ENCODE results near the gene ZNF385B. TPM values are rescaled to one million over a fixed set of nuclear protein-coding genes. Genes with fewer than 3 reads are reported as not detected.

ZNF385B gene
- total and polyA plus RNA-seq, 10 of the 15 experiments (the other 5 are each of a cell fraction or from before 2014, with no cell fraction given), result not detected

GRCh38 chr2:179636995-179637394 lies 224.4 kb downstream of the ZNF385B start:
- WGBS (ENCODE audit: insufficient coverage, insufficient replicate concordance, low lambda C conversion rate, missing lambda C conversion rate), result 3% methylated on average over 2 of the region's 2 CpGs
- Histone ChIP-seq H3K36me3 (ENCODE audit: control insufficient read depth in 2 of 2, insufficient read depth in 2 of 2, low read length in 1 of 2) (no peaks in the 10 kb centered on the region), H3K27ac (ENCODE audit: control insufficient read depth, insufficient read depth) (no peak overlapping the region), H3K27me3 (replicated peaks in 1 of 2; ENCODE audit: control insufficient read depth in 2 of 2, insufficient read depth in 2 of 2, low read length in 1 of 2) (no peaks in the 10 kb centered on the region), H3K79me2 (ENCODE audit: control insufficient read depth, insufficient read depth, low read length) (no peaks in the 10 kb centered on the region), H3K9me3 (replicated peaks; ENCODE audit: control insufficient read depth, insufficient read depth, low read length) (no peaks in the 10 kb centered on the region), H4K20me1 (ENCODE audit: control insufficient read depth, insufficient read depth) (no peaks in the 10 kb centered on the region), H3K4me1 (ENCODE audit: control insufficient read depth, insufficient read depth, low read length) (no peaks in the 10 kb centered on the region), H3K4me2 (ENCODE audit: control insufficient read depth, insufficient read depth) (no peak overlapping the region), H2AFZ (ENCODE audit: control insufficient read depth, low read depth, low read length) (no peak overlapping the region), H3K4me3 (no peak overlapping the region), H3K9ac (ENCODE audit: control insufficient read depth, insufficient read depth, low read length) (no peak overlapping the region)
- ATAC-seq (no peak), DNase-seq (ENCODE audit: low read depth, low spot score) (no peak), FAIRE-seq (no peak)
- intact Hi-C loops (cut with micrococcal nuclease; ENCODE audit: unreplicated experiment) (no loop called here), in situ Hi-C loops (cut with MboI) (no loop called here)
- BruUV-seq (replicated peaks), result no TSS peak
- SMC1A ChIA-PET (ENCODE audit: uncharacterized antibody, unreplicated experiment), result interaction anchor here (1.1 kb wide), 1 partner anchor 10 kb away, joined by 3 read pairs; no protein-coding TSS in a partner anchor
- no peak for TF ChIP-seq RAD21 (IDR thresholded peaks at IDR 0.05; ENCODE audit: insufficient read depth, low read depth, low read length)
- no peak for TF ChIP-seq ZNF274 (IDR thresholded peaks at IDR 0.05; ENCODE audit: insufficient read depth, insufficient read length)
- no peak for TF ChIP-seq POLR2AphosphoS2 (IDR thresholded peaks at IDR 0.05; ENCODE audit: low read depth, low read length)
- TF ChIP-seq ASH2L (IDR thresholded peaks at IDR 0.05; ENCODE audit: borderline replicate concordance, low read depth), result no peak
- TF ChIP-seq MYB (IDR thresholded peaks at IDR 0.05; ENCODE audit: borderline replicate concordance, low read depth, low read length), result no peak
- RAD21 ChIA-PET (ENCODE audit: unreplicated experiment), result no interaction called here
- POLR2A ChIA-PET, result no interaction called here
- CTCF ChIA-PET, result interaction anchor here (0.6 kb wide), 1 partner anchor 58 kb away, joined by 3 read pairs; no protein-coding TSS in a partner anchor

DNA sequence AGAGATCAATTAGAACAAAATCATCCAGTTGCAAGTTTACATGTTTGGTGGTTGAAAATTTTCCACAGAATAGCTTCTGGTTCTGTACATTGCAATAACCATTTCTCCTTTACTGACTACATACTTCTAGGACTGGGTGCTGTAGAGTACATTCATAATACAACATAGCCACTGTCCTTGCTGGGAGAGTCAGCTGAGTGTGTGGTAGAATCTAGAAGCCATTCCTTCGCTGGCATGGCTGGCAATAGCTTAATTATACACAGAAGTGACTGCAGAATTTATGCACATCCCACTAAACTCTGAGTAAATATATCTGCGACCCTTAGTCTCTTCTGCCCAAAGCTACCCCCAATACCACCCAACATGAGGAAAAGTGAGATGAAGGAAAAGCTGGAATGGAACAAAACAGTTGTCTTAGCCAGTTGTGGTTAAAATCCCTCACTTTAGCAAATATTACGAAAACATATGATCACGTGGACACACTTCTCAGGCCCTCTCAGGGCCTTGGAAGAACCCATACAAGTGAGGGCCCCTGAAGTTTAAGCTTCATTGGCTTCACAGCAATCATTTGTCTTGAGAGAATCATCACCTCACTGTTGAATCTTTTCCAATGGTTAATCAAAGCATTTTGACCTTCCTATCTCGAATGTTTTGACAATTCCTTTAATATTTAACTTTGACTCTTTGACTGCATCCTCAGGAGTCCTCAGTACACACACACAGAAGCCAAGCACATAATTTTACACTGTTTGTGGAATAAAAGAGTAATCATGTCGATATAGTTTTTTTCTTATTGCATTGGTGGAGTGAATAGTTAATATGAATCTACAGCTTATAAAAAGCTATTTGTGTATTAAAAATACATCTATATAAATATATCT lies 225.1 kb downstream of the ZNF385B start:
- intact Hi-C loops (cut with micrococcal nuclease; ENCODE audit: unreplicated experiment), result no loop called here

More for the DNA sequence above, 225.1 kb downstream of the ZNF385B start:
- TF ChIP-seq RFX5 (IDR thresholded peaks at IDR 0.05; ENCODE audit: low read depth, low read length) (no peak), HDAC6 (IDR thresholded peaks at IDR 0.05; ENCODE audit: unreplicated experiment) (no peak), SREBF1 (IDR thresholded peaks at IDR 0.05; ENCODE audit: low read length) (no peak), SMARCA5 (IDR thresholded peaks at IDR 0.05) (no peak), KAT2A (conservative IDR thresholded peaks at IDR 0.05; ENCODE audit: control insufficient read depth, low read depth, low read length) (no peak), TARDBP (IDR thresholded peaks at IDR 0.05; ENCODE audit: borderline replicate concordance) (no peak), MTA2 (IDR thresholded peaks at IDR 0.05; ENCODE audit: low read depth) (no peak), STAT3 (IDR thresholded peaks at IDR 0.05; ENCODE audit: low read depth, low read length) (no peak), JUND (IDR thresholded peaks at IDR 0.05; ENCODE audit: low read depth, low read length) (no peak)
- TF ChIP-seq, protein P1, sequence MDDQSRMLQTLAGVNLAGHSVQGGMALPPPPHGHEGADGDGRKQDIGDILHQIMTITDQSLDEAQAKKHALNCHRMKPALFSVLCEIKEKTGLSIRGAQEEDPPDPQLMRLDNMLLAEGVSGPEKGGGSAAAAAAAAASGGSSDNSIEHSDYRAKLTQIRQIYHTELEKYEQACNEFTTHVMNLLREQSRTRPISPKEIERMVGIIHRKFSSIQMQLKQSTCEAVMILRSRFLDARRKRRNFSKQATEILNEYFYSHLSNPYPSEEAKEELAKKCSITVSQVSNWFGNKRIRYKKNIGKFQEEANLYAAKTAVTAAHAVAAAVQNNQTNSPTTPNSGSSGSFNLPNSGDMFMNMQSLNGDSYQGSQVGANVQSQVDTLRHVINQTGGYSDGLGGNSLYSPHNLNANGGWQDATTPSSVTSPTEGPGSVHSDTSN (IDR thresholded peaks at IDR 0.05; ENCODE audit: insufficient replicate concordance, low read depth, low read length), result no peak
- H3K4me2 ChIP-seq (ENCODE audit: control insufficient read depth, insufficient read depth), result no peak overlapping the region
- no peak overlapping the region for H3K9ac ChIP-seq (ENCODE audit: control insufficient read depth, insufficient read depth, low read length)
- FAIRE-seq, result no peak
- ChIA-PET RAD21 (ENCODE audit: unreplicated experiment) (no interaction called here), CTCF (no interaction called here), SMC1A (ENCODE audit: uncharacterized antibody, unreplicated experiment) (interaction anchor here (1.1 kb wide), 1 partner anchor 9 kb away, joined by 3 read pairs; no protein-coding TSS in a partner anchor), POLR2A (no interaction called here)
- no peaks in the 10 kb centered on the region for H3K9me3 ChIP-seq (replicated peaks; ENCODE audit: control insufficient read depth, insufficient read depth, low read length)
- no peaks in the 10 kb centered on the region for H3K4me1 ChIP-seq (ENCODE audit: control insufficient read depth, insufficient read depth, low read length)
- no peak overlapping the region for H3K4me3 ChIP-seq
- in situ Hi-C loops (cut with MboI), result no loop called here
- no peak for ATAC-seq
- H3K36me3 ChIP-seq (ENCODE audit: control insufficient read depth in 2 of 2, insufficient read depth in 2 of 2, low read length in 1 of 2), result no peaks in the 10 kb centered on the region
- H3K27me3 ChIP-seq (replicated peaks in 1 of 2; ENCODE audit: control insufficient read depth in 2 of 2, insufficient read depth in 2 of 2, low read length in 1 of 2), result no peaks in the 10 kb centered on the region
- no peak for DNase-seq (ENCODE audit: low read depth, low spot score)
- H4K20me1 ChIP-seq (ENCODE audit: control insufficient read depth, insufficient read depth), result no peaks in the 10 kb centered on the region
- no peak overlapping the region for H3K27ac ChIP-seq (ENCODE audit: control insufficient read depth, insufficient read depth)
- BruUV-seq (replicated peaks), result no TSS peak
- 8% methylated on average over 6 of the region's 6 CpGs for WGBS (ENCODE audit: insufficient coverage, insufficient replicate concordance, low lambda C conversion rate, missing lambda C conversion rate)
- H2AFZ ChIP-seq (ENCODE audit: control insufficient read depth, low read depth, low read length), result no peak overlapping the region
- no peaks in the 10 kb centered on the region for H3K79me2 ChIP-seq (ENCODE audit: control insufficient read depth, insufficient read depth, low read length)
